ENCODE results near the gene CGB7.
"Not testable (repeated sequence)": the region's sequence is repeated elsewhere in the genome, so short reads cannot be mapped to it uniquely, and the experiment has no call there.

CGB7 gene

GRCh38 chr19:49073514-49074378 is 16.2 kb upstream of the CGB7 start:
- DNase-seq (ENCODE audit: low read depth): no peak

- no peak for DNase-seq (ENCODE audit: low read depth)
Measured at GRCh38 chr19:49071860-49072547, 14.5 kb upstream of the CGB7 start.

- DNase-seq (ENCODE audit: low read depth): no peak
Measured at GRCh38 chr19:49070416-49070815, 12.9 kb upstream of the CGB7 start.

GRCh38 chr19:49069026-49069425 is 11.5 kb upstream of the CGB7 start:
- no peak for DNase-seq (ENCODE audit: low read depth)

- no peak for DNase-seq (ENCODE audit: low read depth)
Measured at GRCh38 chr19:49067554-49067953, 10.0 kb upstream of the CGB7 start.

- DNase-seq (ENCODE audit: low read depth): no peak
Measured at GRCh38 chr19:49065905-49066512, 8.5 kb upstream of the CGB7 start.

- DNase-seq (ENCODE audit: low read depth): no peak
Measured at GRCh38 chr19:49064768-49065611, 7.4 kb upstream of the CGB7 start, which contains the start of gene NTF4. Gene NTF4, minus strand, starts transcription at chr19:49064818. Its CDS starts 2,821 bp downstream, at chr19:49061997.

GRCh38 chr19:49064029-49064629 is 6.6 kb upstream of the CGB7 start:
- no peak for DNase-seq (ENCODE audit: low read depth)

GRCh38 chr19:49061445-49061844 is 3.9 kb upstream of the CGB7 start:
- no peak for DNase-seq (ENCODE audit: low read depth)

GRCh38 chr19:49061000-49061399 is 3.5 kb upstream of the CGB7 start:
- DNase-seq (ENCODE audit: low read depth): no peak

- no peak for DNase-seq (ENCODE audit: low read depth)
Measured at GRCh38 chr19:49059053-49059452, 1.5 kb upstream of the CGB7 start.

- no peak for DNase-seq (ENCODE audit: low read depth)
Measured at GRCh38 chr19:49058562-49058961, 1.0 kb upstream of the CGB7 start.

GRCh38 chr19:49056902-49057596 is 500 bp downstream of the CGB7 start:
- DNase-seq (ENCODE audit: low read depth): not testable (repeated sequence)

GRCh38 chr19:49056101-49056901 is 1.2 kb downstream of the CGB7 start:
- DNase-seq (ENCODE audit: low read depth): peak; percentile 38

GRCh38 chr19:49050376-49051033 is 7.0 kb downstream of the CGB7 start:
- DNase-seq (ENCODE audit: low read depth): not testable (repeated sequence)

GRCh38 chr19:49049834-49050233 is 7.7 kb downstream of the CGB7 start:
- not testable (repeated sequence) for DNase-seq (ENCODE audit: low read depth)

GRCh38 chr19:49049011-49049410 is 8.5 kb downstream of the CGB7 start, which contains the start of gene CGB8:
Gene CGB8, minus strand, starts transcription at chr19:49049111. Its CDS starts 372 bp downstream, at chr19:49048739.
- DNase-seq (ENCODE audit: low read depth): not testable (repeated sequence)

- DNase-seq (ENCODE audit: low read depth): not testable (repeated sequence)
Measured at GRCh38 chr19:49043548-49043947, 14.0 kb downstream of the CGB7 start, which contains the start of gene CGB5. Gene CGB5, plus strand, starts transcription at chr19:49043848. Its CDS starts 362 bp downstream, at chr19:49044210.

GRCh38 chr19:49042666-49043065 is 14.9 kb downstream of the CGB7 start:
- DNase-seq (ENCODE audit: low read depth): not testable (repeated sequence)

All from stimulated activated CD8-positive, alpha-beta memory T cell treated with anti-CD3 and anti-CD28 coated beads, Interleukin-4, amount 100 ng/mL, for 24 hours (primary cell).